CD4-positive, alpha-beta memory T cell (primary cell): ENCODE data around the gene NEDD4. TPM values are rescaled to one million over a fixed set of nuclear protein-coding genes. Genes with fewer than 3 reads are reported as not detected.

Experiments
- CTCF ChIA-PET: fragments of 350-600 bp; sonication (Branson Sonifier 250); formaldehyde crosslinking; loops from one replicate; lab custom pipeline; 2021; ENCODE audit warnings: inconsistent platforms; ENCODE audit not compliant: partially characterized antibody; lab: Charles Lee
- POLR2A ChIA-PET: fragments of 350-600 bp; sonication (Branson Sonifier 250); formaldehyde crosslinking; loops from one replicate; lab custom pipeline; 2021; ENCODE audit not compliant: partially characterized antibody; lab: Charles Lee
- DNase-seq, 5 donors: peaks; one replicate each; pipeline versions ENCODE4 v3.0.0 to v3.0.0-alpha.2; 2020 to 2022; ENCODE audit warnings: mixed read lengths in 1 of 5
- H3K27ac ChIP-seq: one replicate; pipeline ENCODE4 v1.7.0; 2013; ENCODE audit warnings: low read depth, low read length
- H3K27me3 ChIP-seq: 2 replicates; pipeline ENCODE4 v1.7.0; 2013; ENCODE audit warnings: mild to moderate bottlenecking, low read length, moderate library complexity; ENCODE audit not compliant: insufficient read depth
- H3K36me3 ChIP-seq: 2 replicates; pipeline ENCODE4 v1.7.0; 2013; ENCODE audit warnings: mild to moderate bottlenecking, low read length, moderate library complexity; ENCODE audit not compliant: insufficient read depth
- H3K4me1 ChIP-seq: 2 replicates; pipeline ENCODE4 v1.7.0; 2013; ENCODE audit warnings: mild to moderate bottlenecking, low read length, moderate library complexity; ENCODE audit not compliant: insufficient read depth
- H3K4me3 ChIP-seq, 2 donors: one replicate each; pipeline ENCODE4 v1.7.0; 2013; ENCODE audit warnings: low read length in 2 of 2, mild to moderate bottlenecking in 1 of 2
- H3K9me3 ChIP-seq, 2 donors: one replicate each; pipeline ENCODE4 v1.7.0; 2013; ENCODE audit warnings: low read length in 2 of 2, control low read depth in 1 of 2; ENCODE audit not compliant: control insufficient read depth in 1 of 2
- H3K27ac Mint-ChIP-seq, 7 donors: one replicate each; pipeline ENCODE4 v1.8.0; 2020 to 2021; ENCODE audit warnings: mixed read lengths in 7 of 7, mild to moderate bottlenecking in 6 of 7, inconsistent platforms in 3 of 7, moderate library complexity in 3 of 7
- H3K27me3 Mint-ChIP-seq, 2 donors: one replicate each; pipeline ENCODE4 v1.8.0; 2020 to 2021; ENCODE audit warnings: mixed read lengths in 2 of 2
- H3K36me3 Mint-ChIP-seq, 2 donors: one replicate each; pipeline ENCODE4 v1.8.0; 2020 to 2021; ENCODE audit warnings: mixed read lengths in 2 of 2, inconsistent platforms in 1 of 2, mild to moderate bottlenecking in 1 of 2
- H3K4me1 Mint-ChIP-seq, 4 donors: one replicate each; pipeline ENCODE4 v1.8.0; 2020 to 2021; ENCODE audit warnings: mixed read lengths in 4 of 4, mild to moderate bottlenecking in 1 of 4
- H3K4me3 Mint-ChIP-seq, 8 donors: one replicate each; pipeline ENCODE4 v1.8.0; 2020 to 2021; ENCODE audit warnings: mixed read lengths in 8 of 8, mild to moderate bottlenecking in 7 of 8, moderate library complexity in 6 of 8, inconsistent platforms in 3 of 8
- H3K9me3 Mint-ChIP-seq, 8 donors: one replicate each; pipeline ENCODE4 v1.8.0; 2020 to 2021; ENCODE audit warnings: mixed read lengths in 8 of 8, mild to moderate bottlenecking in 5 of 8, inconsistent platforms in 3 of 8, moderate library complexity in 1 of 8
- intact Hi-C: fragments of 100-400 bp; cut with micrococcal nuclease; formaldehyde crosslinking; loops from one replicate; pipeline ENCODE4 v1.15.1; 2023
- polyA plus RNA-seq, 2 donors: library from polyadenylated mRNA; unstranded; fragments of 300-500 nt; fragmentation: Illumina TruSeq; gene quantifications; one replicate each; pipeline ENCODE4 v1.2.3, GENCODE V29; 2021
- total RNA-seq, 2 experiments: library from RNA; stranded (reverse); gene quantifications; one replicate each; pipeline ENCODE4 v1.2.3, GENCODE V29; 2021

Gene NEDD4
- total and polyA plus RNA-seq, 4 experiments from 2014 or later: 3.7 to 5.8 (median 4.7) TPM

- intact Hi-C loops: no loop called here
These were observed 4.0 kb downstream of the NEDD4 start for GRCh38 chr15:55989383-55989782.

GRCh38 chr15:55981582-55982249 is 11.7 kb downstream of the NEDD4 start:
- POLR2A ChIA-PET: no interaction called here

More at GRCh38 chr15:55989383-55989782, 4.0 kb downstream of the NEDD4 start:
- no peaks in the 10 kb centered on the region for H3K36me3 ChIP-seq
- Mint-ChIP-seq H3K9me3 (peaks cover 0 to 4% (median 0%) of the 10 kb centered on the region in 8 donors), H3K27ac (no peak overlapping the region), H3K27me3 (no peaks in the 10 kb centered on the region), H3K4me1 (peaks cover 10 to 27% (median 17%) of the 10 kb centered on the region in 4 donors), H3K4me3 (peak overlapping the region in 1 of 8 donors; percentile 15), H3K36me3 (peaks cover 4% of the 10 kb centered on the region in 2 donors)
- H3K27me3 ChIP-seq: no peaks in the 10 kb centered on the region
- H3K27ac ChIP-seq: no peak overlapping the region
- CTCF ChIA-PET: interaction anchor here (1.3 kb wide), 1 partner anchor 256 kb away, joined by 3 read pairs; no protein-coding TSS in a partner anchor
- H3K4me1 ChIP-seq: peaks cover 15% of the 10 kb centered on the region
- H3K9me3 ChIP-seq: no peaks in the 10 kb centered on the region
- no peak for DNase-seq
- no peak overlapping the region for H3K4me3 ChIP-seq
- POLR2A ChIA-PET: no interaction called here

GRCh38 chr15:55980511-55980910 is 12.9 kb downstream of the NEDD4 start:
- Mint-ChIP-seq H3K4me1 (peaks cover 0 to 5% (median 2%) of the 10 kb centered on the region in 4 donors), H3K4me3 (no peak overlapping the region), H3K27ac (no peak overlapping the region), H3K27me3 (no peaks in the 10 kb centered on the region), H3K9me3 (peaks cover 0 to 4% (median 0%) of the 10 kb centered on the region in 8 donors), H3K36me3 (no peaks in the 10 kb centered on the region)
- Histone ChIP-seq H3K4me3 (no peak overlapping the region), H3K27ac (no peak overlapping the region), H3K27me3 (no peaks in the 10 kb centered on the region), H3K36me3 (no peaks in the 10 kb centered on the region), H3K9me3 (no peaks in the 10 kb centered on the region), H3K4me1 (no peaks in the 10 kb centered on the region)
- CTCF ChIA-PET: interaction anchor here (1.4 kb wide), 1 partner anchor 12 kb away, joined by 4 read pairs; no protein-coding TSS in a partner anchor
- no peak for DNase-seq
- POLR2A ChIA-PET: interaction anchor here (1.4 kb wide), 1 partner anchor 12 kb away, joined by 3 read pairs; no protein-coding TSS in a partner anchor
- intact Hi-C loops: no loop called here

More at GRCh38 chr15:55981582-55982249, 11.7 kb downstream of the NEDD4 start:
- CTCF ChIA-PET: interaction anchor here (0.9 kb wide), 1 partner anchor 11 kb away, joined by 3 read pairs; no protein-coding TSS in a partner anchor
- H3K4me3 ChIP-seq: no peak overlapping the region
- intact Hi-C loops: no loop called here
- H3K27me3 ChIP-seq: no peaks in the 10 kb centered on the region
- H3K4me1 ChIP-seq: no peaks in the 10 kb centered on the region
- no peak overlapping the region for H3K27ac Mint-ChIP-seq
- H3K9me3 ChIP-seq: no peaks in the 10 kb centered on the region
- DNase-seq: no peak
- H3K27ac ChIP-seq: no peak overlapping the region
- peaks cover 0 to 8% (median 0%) of the 10 kb centered on the region in 8 donors for H3K9me3 Mint-ChIP-seq
- H3K4me1 Mint-ChIP-seq: peaks cover 0 to 2% (median 0%) of the 10 kb centered on the region in 4 donors
- no peak overlapping the region for H3K4me3 Mint-ChIP-seq
- no peaks in the 10 kb centered on the region for H3K36me3 ChIP-seq
- H3K27me3 Mint-ChIP-seq: no peaks in the 10 kb centered on the region
- H3K36me3 Mint-ChIP-seq: peaks cover 2 to 4% of the 10 kb centered on the region in 2 donors

GRCh38 chr15:55977231-55977630 is 16.2 kb downstream of the NEDD4 start:
- Histone ChIP-seq H3K4me1 (no peaks in the 10 kb centered on the region), H3K4me3 (no peak overlapping the region), H3K27ac (no peak overlapping the region), H3K36me3 (no peaks in the 10 kb centered on the region), H3K27me3 (no peaks in the 10 kb centered on the region), H3K9me3 (no peaks in the 10 kb centered on the region)
- CTCF ChIA-PET: no interaction called here
- Mint-ChIP-seq H3K27me3 (no peaks in the 10 kb centered on the region), H3K36me3 (no peaks in the 10 kb centered on the region), H3K27ac (no peak overlapping the region), H3K4me3 (no peak overlapping the region), H3K4me1 (peaks cover 0 to 3% (median 1%) of the 10 kb centered on the region in 4 donors), H3K9me3 (peaks cover 0 to 4% (median 0%) of the 10 kb centered on the region in 8 donors)
- intact Hi-C loops: no loop called here
- DNase-seq: no peak
- POLR2A ChIA-PET: no interaction called here

- no peak for DNase-seq
- no peak overlapping the region for H3K4me3 Mint-ChIP-seq
- no peaks in the 10 kb centered on the region for H3K27me3 Mint-ChIP-seq
- Histone ChIP-seq H3K27ac (no peak overlapping the region), H3K9me3 (no peaks in the 10 kb centered on the region), H3K36me3 (no peaks in the 10 kb centered on the region), H3K4me3 (no peak overlapping the region), H3K27me3 (no peaks in the 10 kb centered on the region), H3K4me1 (no peaks in the 10 kb centered on the region)
- peaks cover 0 to 4% (median under 1%) of the 10 kb centered on the region in 8 donors for H3K9me3 Mint-ChIP-seq
- H3K4me1 Mint-ChIP-seq: peaks cover 0 to 3% (median 0%) of the 10 kb centered on the region in 4 donors
- ChIA-PET CTCF (no interaction called here), POLR2A (no interaction called here)
- no peak overlapping the region for H3K27ac Mint-ChIP-seq
- H3K36me3 Mint-ChIP-seq: peaks cover 0 to 11% of the 10 kb centered on the region in 2 donors
- intact Hi-C loops: no loop called here
These were observed 23.1 kb downstream of the NEDD4 start for GRCh38 chr15:55970286-55970685.

- Histone ChIP-seq H3K4me3 (no peak overlapping the region), H3K27ac (no peak overlapping the region), H3K9me3 (no peaks in the 10 kb centered on the region), H3K4me1 (no peaks in the 10 kb centered on the region), H3K36me3 (no peaks in the 10 kb centered on the region), H3K27me3 (no peaks in the 10 kb centered on the region)
- CTCF ChIA-PET: interaction anchor here (0.6 kb wide), 1 partner anchor 42 kb away, joined by 3 read pairs; no protein-coding TSS in a partner anchor
- Mint-ChIP-seq H3K27me3 (no peaks in the 10 kb centered on the region), H3K4me1 (peaks cover 0 to 3% (median 0%) of the 10 kb centered on the region in 4 donors), H3K36me3 (peaks cover 0 to 16% of the 10 kb centered on the region in 2 donors), H3K4me3 (no peak overlapping the region), H3K9me3 (peaks cover 0 to 4% (median under 1%) of the 10 kb centered on the region in 8 donors), H3K27ac (no peak overlapping the region)
- intact Hi-C loops: no loop called here
- no peak for DNase-seq
- POLR2A ChIA-PET: no interaction called here
These were observed 23.8 kb downstream of the NEDD4 start for GRCh38 chr15:55969582-55969981.

- Mint-ChIP-seq H3K36me3 (peaks cover 0 to 17% of the 10 kb centered on the region in 2 donors), H3K27ac (no peak overlapping the region), H3K4me1 (peaks cover 0 to 3% (median 0%) of the 10 kb centered on the region in 4 donors), H3K9me3 (peaks cover 0 to 4% (median under 1%) of the 10 kb centered on the region in 8 donors), H3K4me3 (no peak overlapping the region), H3K27me3 (no peaks in the 10 kb centered on the region)
- Histone ChIP-seq H3K9me3 (no peaks in the 10 kb centered on the region), H3K36me3 (no peaks in the 10 kb centered on the region), H3K4me1 (no peaks in the 10 kb centered on the region), H3K27ac (no peak overlapping the region), H3K27me3 (no peaks in the 10 kb centered on the region), H3K4me3 (no peak overlapping the region)
- no peak for DNase-seq
- ChIA-PET CTCF (no interaction called here), POLR2A (no interaction called here)
- intact Hi-C loops: no loop called here
These were observed 24.5 kb downstream of the NEDD4 start for GRCh38 chr15:55968923-55969322.
